Esophagus squamous epithelium (tissue), 5 donors: Measurements from ENCODE around the gene CCDC174. TPM values are rescaled to one million over a fixed set of nuclear protein-coding genes. Genes with fewer than 3 reads are reported as not detected.
A peak's percentile ranks its signal among the peaks of the same experiment; 100 is the strongest.

ENCODE experiments used
- DNase-seq: peaks from one replicate; lab custom pipeline; 2025; lab: John Stamatoyannopoulos, UW
- H3K27ac ChIP-seq, 4 donors: fragments of 200-600 bp; sonication (generic); one replicate each; pipeline ENCODE4 v1.5.1; 2016 to 2019; ENCODE audit warnings: mild to moderate bottlenecking in 1 of 4
- H3K27me3 ChIP-seq, 4 donors: fragments of 200-600 bp; sonication (generic); 1 replicate in 3 of 4; 2 replicates in 1 of 4; pipeline versions ENCODE4 v1.5.1 to v1.6.0; 2017 to 2021; ENCODE audit warnings: antibody characterized with exemption in 1 of 4
- H3K36me3 ChIP-seq, 3 donors: fragments of 200-600 bp; sonication (generic); one replicate each; pipeline ENCODE4 v1.5.1; 2016 to 2019
- H3K4me1 ChIP-seq, 3 donors: fragments of 200-600 bp; sonication (generic); one replicate each; pipeline ENCODE4 v1.5.1; 2017 to 2019
- H3K4me3 ChIP-seq, 4 donors: fragments of 200-600 bp; sonication (generic); 1 replicate in 3 of 4; 2 replicates in 1 of 4; pipeline ENCODE4 v1.5.1; 2016 to 2019; ENCODE audit warnings: mild to moderate bottlenecking in 2 of 4, moderate library complexity in 1 of 4
- H3K9me3 ChIP-seq, 3 donors: fragments of 200-600 bp; sonication (generic); one replicate each; pipeline ENCODE4 v1.5.1; 2016 to 2019
- POLR2A ChIP-seq, 4 donors: fragments of 450-650 bp; IDR thresholded peaks; one replicate each; pipeline ENCODE4 v1.6.1; 2017; ENCODE audit warnings: antibody characterized with exemption in 4 of 4, mild to moderate bottlenecking in 4 of 4, moderate library complexity in 3 of 4
- WGBS, 2 donors: methylation state at CpG; one replicate each; pipeline ENCODE4 v1.1.5; 2018; 5-methylcytosine and 5-hydroxymethylcytosine counted together
- intact Hi-C: fragments of 100-400 bp; cut with DNase I; formaldehyde crosslinking; loops from one replicate; pipeline ENCODE4 v1.15.0; 2022
- total RNA-seq, 4 donors: library from RNA; depleted of rRNA; stranded (reverse); fragments of >200 nt; gene quantifications; one replicate each; pipeline ENCODE4 v1.1.0, GENCODE V29; 2016
- TF ChIP-seq, protein P1 (sequence below), 6 experiments: fragments of 450-650 bp in 4 of 6; fragments of 200-600 bp in 2 of 6; sonication (generic) in 2 of 6; IDR thresholded peaks; one replicate each; pipeline ENCODE4 v1.5.1; 2016 to 2019; ENCODE audit warnings: antibody characterized with exemption in 6 of 6, mild to moderate bottlenecking in 4 of 6, moderate library complexity in 4 of 6
- donor health status: DM: yes; HTN: yes; CAD: no.

Gene CCDC174
- total RNA-seq, 4 donors from 2014 or later, result 9.5 to 17.2 (median 12.1) TPM

DNA sequence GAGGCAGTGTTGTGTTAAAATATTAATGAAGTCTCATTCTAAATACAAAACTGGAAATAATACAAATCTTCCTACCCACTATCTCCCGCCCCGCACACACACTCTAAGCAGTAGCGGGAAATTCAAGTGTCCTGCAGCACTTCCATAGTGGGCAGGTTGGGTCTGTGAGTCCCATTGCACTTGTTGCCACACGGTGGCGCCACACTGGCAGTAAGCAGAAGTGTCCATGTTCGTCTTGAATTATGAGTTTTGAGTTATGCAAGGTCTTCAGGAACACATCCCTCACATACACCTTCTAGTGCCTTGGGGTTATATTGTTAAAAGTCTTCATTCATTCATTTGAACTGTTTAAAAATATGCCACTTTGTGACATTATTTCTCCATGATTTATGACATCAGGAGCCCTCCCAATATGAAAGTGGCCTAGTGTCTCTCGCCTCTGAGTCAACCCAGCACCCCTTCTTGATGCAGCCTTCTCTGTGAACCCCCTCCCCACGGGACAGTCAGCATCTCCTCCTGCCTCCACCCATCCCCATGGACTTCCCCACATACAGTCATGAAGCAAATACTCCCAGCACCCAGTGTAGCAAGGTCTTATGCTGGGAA is 17.6 kb upstream of the CCDC174 start:
- no peak for DNase-seq
- H3K4me3 ChIP-seq, result no peak overlapping the region
- no peak for TF ChIP-seq POLR2A (IDR thresholded peaks at IDR 0.05)
- TF ChIP-seq, protein P1, sequence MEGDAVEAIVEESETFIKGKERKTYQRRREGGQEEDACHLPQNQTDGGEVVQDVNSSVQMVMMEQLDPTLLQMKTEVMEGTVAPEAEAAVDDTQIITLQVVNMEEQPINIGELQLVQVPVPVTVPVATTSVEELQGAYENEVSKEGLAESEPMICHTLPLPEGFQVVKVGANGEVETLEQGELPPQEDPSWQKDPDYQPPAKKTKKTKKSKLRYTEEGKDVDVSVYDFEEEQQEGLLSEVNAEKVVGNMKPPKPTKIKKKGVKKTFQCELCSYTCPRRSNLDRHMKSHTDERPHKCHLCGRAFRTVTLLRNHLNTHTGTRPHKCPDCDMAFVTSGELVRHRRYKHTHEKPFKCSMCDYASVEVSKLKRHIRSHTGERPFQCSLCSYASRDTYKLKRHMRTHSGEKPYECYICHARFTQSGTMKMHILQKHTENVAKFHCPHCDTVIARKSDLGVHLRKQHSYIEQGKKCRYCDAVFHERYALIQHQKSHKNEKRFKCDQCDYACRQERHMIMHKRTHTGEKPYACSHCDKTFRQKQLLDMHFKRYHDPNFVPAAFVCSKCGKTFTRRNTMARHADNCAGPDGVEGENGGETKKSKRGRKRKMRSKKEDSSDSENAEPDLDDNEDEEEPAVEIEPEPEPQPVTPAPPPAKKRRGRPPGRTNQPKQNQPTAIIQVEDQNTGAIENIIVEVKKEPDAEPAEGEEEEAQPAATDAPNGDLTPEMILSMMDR (IDR thresholded peaks at IDR 0.05), result peak; percentile 45 to 77 (median 62)
- no peaks in the 10 kb centered on the region for H3K36me3 ChIP-seq
- H3K27me3 ChIP-seq, result peaks cover 0 to 54% (median 0%) of the 10 kb centered on the region in 4 donors
- no peaks in the 10 kb centered on the region for H3K9me3 ChIP-seq
- no peak overlapping the region for H3K27ac ChIP-seq
- 25 to 26% methylated on average over 7 to 8 of the region's 8 CpGs for WGBS, 2 donors
- no peaks in the 10 kb centered on the region for H3K4me1 ChIP-seq
- intact Hi-C loops, result no loop called here

DNA sequence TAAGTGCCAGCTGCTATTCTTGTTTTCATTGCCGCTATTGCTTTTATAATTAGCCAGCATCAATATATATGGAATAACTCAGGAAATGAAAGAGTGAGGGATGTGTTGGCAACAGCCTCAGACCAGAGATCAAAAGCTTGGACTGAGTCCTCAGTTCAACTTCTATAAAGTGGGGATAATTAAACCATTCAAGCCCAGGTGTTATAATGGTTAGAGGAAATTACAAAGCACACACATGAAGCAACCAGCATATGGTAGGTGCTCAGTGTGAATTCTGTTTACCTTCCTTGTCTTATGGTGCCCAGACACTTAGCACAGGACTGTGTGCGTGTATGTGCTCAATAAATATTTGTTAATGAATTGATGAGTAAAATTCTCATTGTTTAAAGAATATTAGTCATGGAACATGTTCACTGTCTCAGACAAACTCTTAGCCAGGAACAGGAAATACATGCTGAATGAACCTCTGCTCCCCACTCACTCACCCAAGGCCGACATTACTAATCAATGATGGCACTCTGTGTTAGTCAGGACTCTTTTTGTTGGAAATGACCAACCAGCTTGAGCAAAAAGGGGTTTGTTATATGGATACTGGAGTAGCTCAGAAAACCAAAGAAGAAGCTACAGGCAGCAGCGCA is 16.7 kb upstream of the CCDC174 start:
- H3K36me3 ChIP-seq, result no peaks in the 10 kb centered on the region
- WGBS, 2 donors, result 54 to 58% methylated on average over 4 of the region's 4 CpGs
- peaks cover 0 to 59% (median 0%) of the 10 kb centered on the region in 4 donors for H3K27me3 ChIP-seq
- intact Hi-C loops, result no loop called here
- no peak overlapping the region for H3K4me3 ChIP-seq
- H3K27ac ChIP-seq, result no peak overlapping the region
- DNase-seq, result no peak
- no peaks in the 10 kb centered on the region for H3K9me3 ChIP-seq
- H3K4me1 ChIP-seq, result no peaks in the 10 kb centered on the region
- no peak for TF ChIP-seq POLR2A (IDR thresholded peaks at IDR 0.05)
- TF ChIP-seq, protein P1 (IDR thresholded peaks at IDR 0.05), result no peak

DNA sequence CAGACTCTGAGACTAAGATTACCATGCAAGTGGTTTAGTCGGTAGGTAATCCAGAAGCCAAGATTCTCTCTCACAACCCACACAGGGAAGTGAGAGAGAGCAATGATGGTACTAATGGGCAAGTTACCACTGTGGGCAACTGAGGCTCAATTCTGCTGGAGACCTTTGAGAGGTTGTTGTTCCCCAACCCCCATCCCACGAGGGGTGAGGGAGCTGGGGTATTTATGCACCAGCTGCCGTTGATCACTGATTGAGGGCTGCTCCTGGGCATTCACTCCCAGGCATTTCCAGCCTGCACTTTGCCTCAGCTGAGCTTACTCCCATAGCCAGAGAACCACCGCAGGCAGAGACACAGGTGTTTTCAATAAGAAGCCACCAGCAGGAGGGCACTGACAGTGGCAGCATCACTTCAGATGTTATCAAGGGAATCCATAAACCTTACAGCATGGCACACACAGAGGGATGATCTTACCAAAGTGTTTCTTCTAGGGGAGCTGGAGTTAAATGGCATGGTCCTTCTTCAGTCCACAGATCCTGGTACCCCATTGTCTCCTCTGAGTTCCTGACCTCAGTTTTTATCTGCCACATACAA is 15.0 kb upstream of the CCDC174 start:
- TF ChIP-seq POLR2A (IDR thresholded peaks at IDR 0.05), result no peak
- TF ChIP-seq, protein P1 (IDR thresholded peaks at IDR 0.05), result no peak
- no peak for DNase-seq
- Histone ChIP-seq H3K9me3 (no peaks in the 10 kb centered on the region), H3K4me1 (no peaks in the 10 kb centered on the region), H3K36me3 (no peaks in the 10 kb centered on the region), H3K27me3 (peaks cover 0 to 76% (median 0%) of the 10 kb centered on the region in 4 donors), H3K4me3 (no peak overlapping the region), H3K27ac (no peak overlapping the region)
- WGBS, 2 donors, result 58 to 70% methylated on average over 1 to 4 of the region's 4 CpGs
- intact Hi-C loops, result no loop called here

DNA sequence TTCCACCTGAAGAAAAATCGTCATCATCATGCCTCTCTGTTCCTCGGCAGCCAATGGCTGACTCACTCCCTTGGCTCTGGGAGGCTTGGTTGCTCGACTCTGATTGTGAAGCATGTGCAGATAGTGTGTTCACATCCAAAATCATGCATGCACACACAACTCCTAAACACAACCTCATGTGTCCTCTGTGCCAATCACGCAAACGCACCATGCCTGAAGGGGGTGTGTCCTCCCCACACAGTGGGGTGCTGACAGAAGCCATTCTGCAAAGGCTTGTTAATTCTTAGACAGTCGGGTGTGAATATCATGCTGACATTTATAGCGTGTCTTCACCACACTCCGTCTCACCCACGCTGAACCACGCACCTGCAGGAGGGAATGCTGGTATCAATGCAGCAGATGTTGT is 11.4 kb upstream of the CCDC174 start:
- WGBS, 2 donors, result 27 to 44% methylated on average over 7 to 10 of the region's 10 CpGs
- H3K4me3 ChIP-seq, result no peak overlapping the region
- H3K4me1 ChIP-seq, result no peaks in the 10 kb centered on the region
- TF ChIP-seq POLR2A (IDR thresholded peaks at IDR 0.05), result no peak
- TF ChIP-seq, protein P1 (IDR thresholded peaks at IDR 0.05), result no peak
- peaks cover 0 to 83% (median 0%) of the 10 kb centered on the region in 4 donors for H3K27me3 ChIP-seq
- no peaks in the 10 kb centered on the region for H3K36me3 ChIP-seq
- intact Hi-C loops, result no loop called here
- H3K9me3 ChIP-seq, result no peaks in the 10 kb centered on the region
- DNase-seq, result no peak
- H3K27ac ChIP-seq, result no peak overlapping the region

DNA sequence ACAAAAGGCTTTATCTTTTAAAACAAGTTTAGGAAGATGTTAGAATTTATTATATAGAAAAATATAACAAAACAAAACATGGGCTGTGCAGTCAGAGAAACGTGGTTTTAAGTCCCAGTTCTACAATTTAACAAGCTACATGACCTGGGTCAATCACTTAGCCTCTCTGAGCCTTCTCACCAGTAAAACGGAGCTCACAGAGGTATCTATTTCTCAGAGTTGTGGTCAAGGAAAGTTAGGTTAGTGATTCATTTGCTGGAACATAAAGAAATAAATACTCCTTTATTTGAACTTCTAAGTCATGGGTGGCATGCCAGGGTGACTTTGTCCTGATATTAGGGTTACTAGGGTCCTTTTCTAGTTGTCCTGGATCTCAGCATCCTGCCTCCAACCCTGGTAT is 10.8 kb upstream of the CCDC174 start:
- H3K4me1 ChIP-seq, result no peaks in the 10 kb centered on the region
- WGBS, 2 donors, result 21 to 31% methylated on average over 2 of the region's 2 CpGs
- H3K4me3 ChIP-seq, result no peak overlapping the region
- no peak for TF ChIP-seq POLR2A (IDR thresholded peaks at IDR 0.05)
- TF ChIP-seq, protein P1 (IDR thresholded peaks at IDR 0.05), result no peak
- peaks cover 0 to 78% (median 0%) of the 10 kb centered on the region in 4 donors for H3K27me3 ChIP-seq
- DNase-seq, result no peak
- intact Hi-C loops, result no loop called here
- no peak overlapping the region for H3K27ac ChIP-seq
- H3K36me3 ChIP-seq, result no peaks in the 10 kb centered on the region
- H3K9me3 ChIP-seq, result no peaks in the 10 kb centered on the region
